Stimulated activated CD8-positive, alpha-beta memory T cell treated with anti-CD3 and anti-CD28 coated beads, Interleukin-7, amount 100 ng/mL, for 48 hours (primary cell): Measurements from ENCODE around the gene CDNF.
"Not testable (repeated sequence)": the region's sequence is repeated elsewhere in the genome, so short reads cannot be mapped to it uniquely, and the experiment has no call there.

Experiments used
- DNase-seq, 2 donors: peaks; one replicate each; pipeline ENCODE4 v3.0.0-alpha.2; 2020; ENCODE audit warnings: low read depth in 1 of 2; ENCODE audit errors: extremely low read depth in 1 of 2

CDNF gene

DNA sequence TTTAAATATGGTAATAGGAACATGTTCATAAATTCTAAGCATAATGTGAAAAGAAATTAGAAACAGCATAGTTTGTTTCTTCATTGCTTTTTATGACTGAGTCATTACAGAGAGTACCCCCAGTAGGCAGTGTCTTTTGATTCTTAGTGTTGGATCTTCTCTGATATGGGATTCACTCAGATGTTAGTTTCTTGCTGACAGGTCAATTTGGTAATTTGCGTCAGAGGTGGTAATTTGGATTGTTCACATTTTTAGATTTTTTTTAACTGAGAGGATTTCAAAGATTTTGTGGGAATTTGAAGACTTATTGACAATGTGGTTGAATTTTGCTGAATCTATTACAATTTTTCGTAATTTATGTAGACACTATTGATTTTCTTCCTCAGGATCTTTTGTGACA is 2.3 kb upstream of the CDNF start:
- DNase-seq, result no peak

DNA sequence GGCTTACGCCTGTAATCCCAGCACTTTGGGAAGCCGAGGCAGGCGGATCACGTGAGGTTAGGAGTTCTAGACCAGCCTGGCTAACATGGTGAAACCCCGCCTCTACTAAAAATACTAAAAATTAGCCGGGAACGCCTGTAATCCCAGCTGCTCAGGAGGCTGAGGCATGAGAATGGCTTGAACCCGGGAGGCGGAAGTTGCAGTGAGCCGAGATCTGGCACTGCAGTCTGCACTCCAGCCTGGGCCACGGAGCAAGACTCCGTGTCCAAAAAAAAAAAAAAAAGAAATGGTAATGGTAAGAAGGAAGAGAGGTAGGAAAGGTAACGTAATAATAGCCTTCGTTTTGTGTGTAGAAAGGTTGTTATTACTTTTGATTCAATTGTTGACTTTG is 1.5 kb upstream of the CDNF start:
- DNase-seq, result no peak

DNA sequence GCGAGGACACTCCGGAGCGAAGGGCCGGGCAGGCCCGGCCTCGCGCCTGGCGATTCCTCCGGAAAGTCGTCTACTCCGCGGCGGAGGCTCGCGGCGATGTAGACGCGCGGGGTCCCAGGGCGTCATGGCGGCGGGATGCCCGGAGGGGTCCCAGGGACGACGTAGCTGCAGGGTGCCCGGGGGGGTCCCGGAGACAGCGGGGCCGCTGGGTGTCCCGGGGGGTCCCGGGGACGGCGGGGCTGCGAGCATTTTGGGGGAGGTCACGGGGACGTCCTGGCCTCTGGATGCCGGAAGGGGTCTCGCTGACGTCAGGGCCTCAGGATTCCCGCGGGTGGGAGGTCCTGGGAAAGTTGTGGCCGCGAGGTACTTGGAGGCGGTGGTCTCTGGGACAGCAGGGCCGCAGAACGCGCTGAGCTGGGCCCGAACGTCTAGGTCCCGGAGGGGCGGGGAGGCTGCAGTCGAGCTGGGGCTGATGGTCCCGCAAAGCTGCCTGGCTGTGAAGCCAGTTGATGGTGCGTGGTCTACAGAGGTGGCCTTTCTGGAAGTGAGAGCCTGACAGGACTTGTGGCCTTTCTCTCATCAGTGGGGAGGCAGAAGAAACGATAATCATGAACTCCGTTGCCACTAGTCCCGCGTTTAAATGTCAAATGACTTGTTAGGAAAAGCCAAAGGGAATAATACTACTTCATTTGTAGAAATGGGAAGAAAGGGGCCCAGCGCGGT is 906 bp upstream of the CDNF start:
- DNase-seq, result no peak

DNA sequence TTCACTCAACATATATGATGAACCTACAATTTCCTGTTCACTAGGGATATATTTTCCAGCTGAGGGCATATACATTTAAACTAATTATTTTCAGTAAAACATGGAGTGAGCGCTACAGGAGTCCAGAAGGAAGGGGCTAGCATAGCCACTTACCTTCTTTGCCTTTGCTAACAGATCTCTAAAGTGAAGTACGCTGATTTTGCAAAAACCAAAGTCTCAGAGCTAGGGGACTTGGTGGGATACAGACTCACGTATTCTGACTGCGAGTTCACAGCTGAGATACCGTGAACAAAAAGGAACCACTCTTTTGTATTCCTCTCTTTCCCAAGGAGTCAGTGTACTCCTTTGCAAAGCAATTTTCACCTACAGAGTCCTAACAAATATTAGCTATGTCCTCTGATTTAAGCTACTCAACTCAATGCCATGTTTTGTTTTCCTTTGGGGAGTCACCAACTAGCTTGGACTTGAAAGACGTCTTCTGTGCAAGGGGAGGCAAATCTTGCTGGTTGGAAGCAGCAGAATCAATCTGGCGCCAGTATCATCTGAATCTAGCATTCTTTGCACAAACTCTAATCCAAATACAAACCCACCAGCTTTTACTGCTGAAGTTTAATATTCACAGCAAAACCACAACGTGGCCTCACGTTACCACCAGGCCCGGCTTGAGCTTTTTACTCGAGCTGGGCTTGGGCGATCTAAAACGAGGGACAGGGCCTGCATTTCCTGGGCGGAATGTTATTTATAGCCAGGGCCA is 657 bp downstream of the CDNF start:
- DNase-seq, result no peak

DNA sequence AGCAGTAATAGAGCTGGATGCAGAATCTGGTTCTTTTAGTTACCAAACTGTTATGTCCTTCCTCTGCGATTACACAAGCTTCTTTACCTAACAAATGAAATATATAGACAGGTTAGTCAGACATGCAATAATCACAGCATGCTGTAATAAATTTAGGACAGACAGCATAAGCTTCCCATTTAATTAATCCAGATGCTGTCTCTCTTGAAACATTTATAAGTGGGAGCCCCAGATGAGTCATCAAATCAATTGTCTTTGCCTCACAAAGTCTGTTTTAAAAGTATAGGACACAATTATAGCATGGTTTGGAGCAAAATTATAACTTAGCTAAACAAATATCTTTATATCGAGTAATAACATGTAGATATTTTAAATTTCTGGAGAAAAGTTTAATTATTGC is 1.6 kb downstream of the CDNF start:
- DNase-seq, result no peak

DNA sequence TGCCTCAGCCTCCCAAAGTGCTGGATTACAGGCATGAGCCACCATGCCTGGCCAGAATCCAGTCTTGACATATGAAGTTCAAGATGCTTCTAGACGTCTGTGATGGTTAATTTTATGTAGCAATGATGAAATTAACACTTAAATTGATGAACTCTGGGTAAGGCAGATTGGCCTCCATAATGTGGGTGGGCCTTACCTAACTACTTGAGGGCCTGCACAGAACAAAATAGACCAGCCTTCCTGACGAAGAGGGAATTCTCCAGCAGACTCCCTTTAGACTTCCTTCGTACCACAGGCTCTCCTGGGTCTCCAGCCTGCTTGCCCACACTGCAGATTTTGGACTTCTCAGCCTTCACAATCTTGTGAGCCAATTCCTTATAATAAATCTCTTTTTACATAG is 4.7 kb downstream of the CDNF start:
- no peak for DNase-seq

DNA sequence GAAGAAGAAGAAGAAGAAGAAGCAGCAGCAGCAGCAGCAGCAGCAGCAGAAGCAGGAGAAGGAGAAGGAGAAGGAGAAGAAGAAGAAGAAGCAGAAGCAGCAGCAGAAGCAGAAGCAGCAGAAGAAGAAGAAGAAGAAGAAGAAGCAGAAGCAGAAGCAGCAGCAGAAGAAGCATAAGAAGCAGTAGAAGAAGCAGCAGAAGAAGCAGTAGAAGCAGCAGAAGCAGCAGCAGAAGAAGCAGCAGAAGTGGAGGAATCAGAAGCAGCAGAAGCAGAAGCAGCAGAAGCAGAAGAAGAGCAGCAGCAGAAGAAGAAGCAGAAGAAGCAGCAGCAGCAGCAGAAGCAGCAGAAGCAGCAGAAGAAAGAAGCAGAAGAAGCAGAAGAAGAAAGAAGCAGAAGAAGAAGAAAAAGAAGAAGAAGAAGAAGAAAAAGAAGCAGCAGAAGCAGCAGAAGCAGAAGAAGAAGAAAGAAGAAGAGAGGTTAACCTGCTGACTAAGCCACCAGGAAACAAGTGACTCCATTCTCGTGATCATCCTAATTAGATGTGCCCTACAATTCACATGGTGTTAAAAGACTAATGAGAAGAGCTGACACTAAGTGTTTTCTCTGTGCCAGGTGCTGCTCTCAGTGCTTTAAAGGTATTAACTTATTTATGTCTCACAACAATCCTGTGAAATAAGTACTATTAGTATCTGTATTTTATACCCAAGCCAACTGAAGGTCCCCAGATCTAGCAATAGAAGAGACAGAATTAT is 11.6 kb downstream of the CDNF start:
- no peak for DNase-seq

DNA sequence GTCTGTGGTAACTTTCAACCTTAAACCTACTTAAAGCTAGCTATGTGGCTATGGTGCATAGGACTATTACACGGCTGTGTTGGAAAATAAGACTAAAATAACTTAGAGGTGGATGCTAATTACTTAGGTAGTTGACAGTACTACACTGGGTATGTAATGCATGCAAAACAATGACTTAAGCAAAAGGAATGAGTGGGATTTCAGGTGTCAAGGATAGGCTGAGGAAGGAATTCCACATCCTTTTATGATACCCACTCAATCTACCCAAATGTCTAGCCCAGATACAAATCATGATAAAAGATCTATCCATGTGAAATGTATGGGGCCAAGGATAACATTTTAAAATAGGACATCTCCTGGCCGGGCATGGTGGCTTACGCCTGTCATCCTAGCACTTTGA is 13.9 kb downstream of the CDNF start:
- DNase-seq, result no peak

DNA sequence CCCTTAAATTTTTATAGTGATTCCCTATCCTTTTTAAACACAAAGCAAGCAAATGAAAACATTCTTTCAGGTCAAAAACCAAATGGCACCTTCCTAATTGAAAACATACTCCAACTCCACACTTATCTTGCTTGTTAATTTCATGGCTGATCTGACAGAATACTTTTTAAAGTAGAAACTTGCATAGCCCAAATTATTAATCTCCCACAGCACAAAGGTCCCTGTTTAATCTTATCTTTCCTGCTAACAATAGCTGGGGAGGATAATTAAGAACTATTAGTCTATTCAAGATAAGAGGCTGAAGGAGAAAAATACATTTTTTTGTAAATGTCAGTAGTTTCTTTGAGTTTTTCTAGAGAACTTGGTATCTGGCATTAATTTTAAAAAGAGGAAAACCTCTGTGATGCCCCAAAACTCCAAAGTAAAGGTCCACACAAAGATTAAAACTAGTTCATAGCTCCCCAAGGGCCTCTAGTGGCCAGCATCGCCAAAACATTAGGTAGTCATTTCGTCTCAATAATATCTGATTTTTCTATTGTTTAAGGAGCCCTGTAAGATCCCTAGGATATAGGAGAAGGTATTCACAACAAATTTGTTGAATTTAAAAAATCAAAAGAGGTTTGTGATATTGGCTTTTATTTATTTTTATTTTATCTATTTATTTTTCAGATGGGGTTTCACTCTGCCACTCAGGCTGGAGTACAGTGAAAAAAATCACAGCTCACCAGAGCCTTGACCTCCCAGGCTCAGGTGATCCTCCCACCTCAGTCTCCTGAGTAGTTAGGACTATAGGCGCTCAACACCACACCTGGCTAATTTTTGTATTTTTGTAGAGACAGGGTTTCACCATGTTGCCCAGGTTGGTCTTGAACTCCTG is 14.7 kb downstream of the CDNF start:
- no peak for DNase-seq

DNA sequence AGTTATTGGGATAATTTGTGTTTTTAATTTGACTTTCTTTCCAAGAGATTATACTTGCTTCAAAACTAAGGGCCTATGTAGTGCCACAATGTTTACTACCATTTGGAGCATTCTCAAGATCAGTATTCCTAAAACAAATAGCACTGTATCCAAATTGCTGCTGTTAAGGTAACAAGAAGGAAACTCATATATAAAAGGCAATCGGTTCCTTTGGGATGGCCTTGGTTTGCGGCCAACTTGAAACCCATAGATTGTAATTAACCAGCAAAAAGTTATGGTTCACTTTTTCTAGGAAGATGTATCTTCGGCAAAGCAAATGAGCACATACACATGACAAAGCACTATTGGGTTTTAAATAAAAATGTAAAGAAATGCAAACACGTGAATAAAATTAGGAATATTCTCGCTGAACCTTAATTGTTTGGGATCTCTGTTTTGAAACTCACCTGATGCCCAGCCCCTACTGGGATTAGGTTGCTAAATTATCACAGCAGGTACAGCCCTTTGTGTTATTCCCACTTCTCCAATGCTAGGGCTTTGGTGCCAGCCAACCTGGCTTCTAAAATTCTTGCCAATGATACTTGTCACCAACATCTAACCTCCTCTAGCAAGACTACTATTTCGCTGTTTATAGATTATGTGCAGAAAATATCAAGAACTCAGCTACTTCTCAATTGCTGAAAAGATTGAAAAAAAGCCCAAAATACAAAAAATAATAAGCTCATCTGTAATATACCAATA is 16.0 kb downstream of the CDNF start:
- DNase-seq, result no peak

DNA sequence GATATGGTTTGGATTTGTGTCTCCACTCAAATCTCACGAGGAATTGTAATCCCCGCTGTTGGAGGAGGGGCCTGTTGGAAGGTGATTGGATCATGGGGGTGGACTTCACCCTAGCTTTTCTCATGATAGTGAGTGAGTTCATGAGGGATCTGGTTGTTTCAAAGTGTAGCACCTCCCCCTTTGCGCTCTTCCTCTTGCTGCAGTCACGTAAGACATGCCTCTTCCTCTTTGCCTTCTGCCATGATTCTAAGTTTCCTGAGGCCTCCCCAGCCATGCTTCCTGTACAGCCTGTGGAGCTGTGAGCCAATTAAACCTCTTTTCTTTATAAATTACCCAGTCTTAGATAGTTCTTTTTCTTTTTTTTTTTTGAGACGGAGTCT is 17.1 kb downstream of the CDNF start:
- no peak for DNase-seq

DNA sequence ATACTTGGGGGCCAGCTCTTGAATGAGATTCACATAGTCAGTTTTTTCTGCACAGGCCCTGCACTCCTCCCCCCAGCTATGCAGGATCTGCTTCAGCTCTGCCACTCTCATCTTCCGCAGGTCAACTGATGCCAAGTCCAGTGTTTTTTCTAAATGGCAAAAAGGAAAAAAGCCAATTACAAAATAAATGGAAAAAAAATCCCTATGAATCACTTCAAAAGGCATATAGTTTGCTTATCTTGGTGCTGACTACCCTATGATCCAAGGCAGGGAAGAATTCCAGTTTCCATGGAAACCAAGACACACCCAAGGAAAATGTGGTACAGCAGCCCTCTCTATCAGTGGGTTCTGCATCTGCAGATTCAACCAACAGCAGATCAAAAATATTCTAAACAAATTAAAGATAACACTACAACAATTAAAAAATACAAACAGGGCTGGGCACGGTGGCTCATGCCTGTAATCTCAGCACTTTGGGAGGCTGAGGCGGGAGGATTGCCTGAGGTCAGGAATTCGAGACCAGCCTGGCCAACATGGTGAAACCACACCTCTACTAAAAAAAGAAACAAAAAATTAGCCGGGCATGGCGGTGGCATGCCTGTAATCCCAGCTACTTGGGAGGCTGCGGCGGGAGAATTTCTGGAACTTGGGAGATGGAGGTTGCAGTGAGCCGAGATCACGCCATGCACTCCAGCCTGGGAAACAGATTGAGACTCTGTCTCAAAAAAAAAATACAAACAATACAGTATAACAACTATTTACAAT is 17.6 kb downstream of the CDNF start:
- DNase-seq, result no peak

DNA sequence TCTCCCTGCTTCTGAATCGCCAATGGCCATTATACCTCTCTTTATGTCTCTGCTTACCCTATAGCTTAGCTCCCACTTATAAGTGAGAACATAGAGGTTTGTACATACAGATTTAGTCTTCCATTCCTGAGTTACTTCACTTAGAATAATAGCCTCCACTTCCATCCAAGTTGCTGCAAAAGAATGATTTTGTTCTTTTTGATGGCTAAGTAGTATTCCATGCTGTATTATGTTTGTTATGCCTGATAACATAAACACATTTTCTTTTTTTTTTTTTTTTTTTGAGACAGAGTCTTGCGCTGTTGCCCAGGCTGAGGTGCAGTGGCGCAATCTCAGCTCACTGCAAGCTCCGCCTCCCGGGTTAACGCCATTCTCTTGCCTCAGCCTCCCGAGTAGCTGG is 21.1 kb downstream of the CDNF start:
- not testable (repeated sequence) for DNase-seq

DNA sequence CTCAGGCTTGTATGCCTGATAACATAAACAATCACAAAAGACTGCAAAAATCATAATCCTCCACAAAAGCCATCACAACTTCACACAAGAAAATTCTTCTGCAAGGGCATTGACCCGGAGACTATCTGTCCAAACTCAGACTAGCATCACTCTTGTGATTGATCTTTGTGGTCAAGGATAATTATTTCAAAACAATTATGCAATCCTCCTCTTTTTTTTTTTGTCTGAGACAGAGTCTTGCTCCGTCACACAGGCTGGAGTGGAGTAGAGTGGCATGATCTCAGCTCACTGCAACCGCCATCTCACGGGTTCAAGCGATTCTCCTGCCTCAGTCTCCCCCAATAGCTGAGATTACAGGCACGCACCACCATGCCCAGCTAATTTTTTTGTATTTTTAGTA is 22.2 kb downstream of the CDNF start:
- DNase-seq, result no peak

DNA sequence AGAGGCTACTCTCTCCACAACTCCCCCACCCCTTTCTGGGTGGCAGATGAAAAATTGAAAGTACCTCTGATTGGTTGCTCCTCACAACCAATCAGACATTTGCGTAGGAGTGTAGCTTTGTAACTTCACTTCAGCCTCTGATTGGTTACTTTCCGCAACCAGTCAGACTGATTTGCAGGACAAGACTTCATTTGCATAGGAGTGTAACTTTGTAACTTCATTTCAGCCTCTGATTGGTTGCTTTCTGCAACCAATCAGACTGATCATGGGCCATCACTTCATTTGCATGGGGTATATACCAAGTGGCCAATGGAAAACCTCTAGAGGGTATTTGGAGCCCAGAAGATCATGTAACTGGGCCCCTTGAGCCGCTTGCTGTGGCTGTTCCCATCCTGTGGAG is 25.6 kb downstream of the CDNF start:
- DNase-seq, result no peak

DNA sequence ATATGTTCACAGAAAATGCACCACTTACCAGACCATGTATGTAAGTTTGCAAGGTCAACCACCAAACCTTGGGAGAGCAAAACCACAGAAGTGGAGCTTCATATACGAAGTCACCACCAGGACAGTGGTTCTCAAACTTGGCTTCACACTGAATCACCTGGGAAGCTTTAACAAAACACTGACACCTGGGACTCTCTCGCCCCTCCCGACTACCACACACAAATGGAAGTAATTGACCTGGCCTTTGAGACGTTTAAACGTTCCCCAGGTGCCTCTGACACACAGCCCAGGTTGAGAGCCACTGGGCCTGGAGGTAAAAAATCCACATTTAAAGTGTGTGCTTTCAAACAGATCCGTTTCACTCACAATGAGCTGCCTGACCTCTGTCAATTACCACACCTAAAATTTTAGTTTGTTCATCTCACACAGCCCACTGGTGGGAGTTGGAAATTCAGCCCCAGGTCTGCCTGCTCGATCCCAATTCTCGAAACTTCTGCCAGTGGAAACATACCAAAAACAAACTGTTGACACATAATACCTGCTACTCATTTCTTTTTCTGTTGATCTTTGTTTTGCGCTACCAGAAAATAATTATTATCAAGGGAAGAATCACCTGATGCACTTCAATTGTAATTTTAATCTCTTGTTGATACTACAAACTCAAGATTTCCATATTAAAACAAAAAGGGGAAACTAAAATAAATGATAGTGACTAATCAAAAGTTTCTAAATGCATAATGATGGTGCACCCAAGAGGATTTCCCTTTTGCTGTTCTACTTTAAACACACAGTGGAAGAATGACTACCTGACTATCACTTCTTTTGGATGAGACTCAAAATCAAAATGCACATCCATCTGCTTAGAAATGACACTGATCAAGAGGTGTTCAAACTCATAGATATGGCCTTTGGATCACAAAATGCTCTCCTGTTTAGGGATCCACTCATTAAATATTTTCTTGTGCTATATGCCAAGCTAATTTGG is 26.6 kb downstream of the CDNF start:
- no peak for DNase-seq

DNA sequence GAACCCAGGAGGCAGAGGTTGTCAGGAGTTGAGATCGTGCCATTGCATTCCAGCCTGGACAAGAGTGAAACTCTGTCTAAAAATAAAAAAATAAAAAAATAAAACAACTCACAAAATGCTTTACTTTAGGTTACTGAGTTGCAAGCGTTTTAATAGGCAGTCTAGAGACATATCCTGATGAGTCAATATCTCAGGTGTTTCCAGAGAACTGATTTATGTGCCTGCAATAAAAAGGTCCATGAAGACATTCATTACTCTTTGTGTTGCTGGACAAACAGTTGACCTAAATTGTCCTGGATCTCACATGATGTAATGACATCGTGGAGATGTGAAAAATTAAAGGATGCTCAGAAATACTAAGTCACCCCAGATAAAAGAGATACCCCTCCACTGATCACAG is 31.5 kb downstream of the CDNF start:
- no peak for DNase-seq

DNA sequence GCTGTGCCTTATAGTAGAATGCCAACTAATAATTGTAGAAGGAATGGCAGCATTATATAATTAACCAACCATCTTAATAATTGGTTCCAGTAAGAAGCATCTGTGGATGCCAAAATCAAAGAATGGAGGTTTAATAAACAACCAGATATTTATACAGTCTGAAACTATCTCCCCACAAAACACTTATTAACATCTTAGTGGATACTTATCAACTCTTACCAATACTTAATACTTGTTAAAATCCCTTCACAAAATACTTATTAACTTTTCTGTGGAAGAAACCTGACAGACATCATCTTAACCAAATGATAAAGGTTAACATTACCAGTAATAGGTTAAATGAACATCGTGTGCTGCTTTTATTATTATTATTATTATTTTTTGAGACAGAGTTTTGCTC is 34.0 kb downstream of the CDNF start:
- no peak for DNase-seq
